Astrocyte (in vitro differentiated cells and primary cell): ENCODE measurements around the gene PI4KA.

Experiments used
- EZH2 ChIP-seq: IDR thresholded peaks from 2 replicates; pipeline ENCODE4 v1.6.1; 2012; ENCODE audit warnings: mild to moderate bottlenecking, low read length, inconsistent platforms; ENCODE audit not compliant: insufficient read depth
- TF ChIP-seq, protein P1 (sequence below): IDR thresholded peaks from 2 replicates; pipeline ENCODE4 v1.5.1; 2011; ENCODE audit warnings: low read depth, mild to moderate bottlenecking, inconsistent platforms, low read length, moderate library complexity; ENCODE audit not compliant: insufficient read depth

DNA sequence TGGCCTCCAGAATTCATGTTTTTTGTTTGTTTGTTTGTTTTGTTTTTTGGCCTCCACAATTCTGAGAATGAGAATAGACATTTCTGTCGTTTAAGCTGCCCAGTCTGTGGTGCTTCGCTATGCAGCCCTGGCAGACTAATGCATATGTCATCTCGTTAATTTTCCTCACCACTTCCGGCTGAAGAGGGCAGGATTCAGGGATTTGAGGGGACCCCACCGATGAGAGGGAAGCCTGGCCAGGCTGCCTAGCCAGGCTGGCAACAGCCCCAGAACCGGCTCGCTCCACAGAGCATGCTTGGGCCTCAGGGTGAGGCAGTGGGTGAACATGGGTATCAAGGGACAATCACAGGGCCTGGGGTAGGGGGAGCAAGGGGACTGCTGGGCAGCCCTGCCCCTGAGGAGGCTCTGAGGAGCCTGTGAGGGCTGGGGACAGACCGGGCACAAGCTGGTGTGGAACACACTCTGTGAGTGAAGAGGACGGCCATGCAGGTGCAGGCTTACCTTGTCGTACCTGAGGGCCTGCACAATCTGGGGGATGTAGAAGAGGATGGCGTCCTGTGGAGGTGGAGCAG is 132.5 kb downstream of the PI4KA start:
- TF ChIP-seq, protein P1, sequence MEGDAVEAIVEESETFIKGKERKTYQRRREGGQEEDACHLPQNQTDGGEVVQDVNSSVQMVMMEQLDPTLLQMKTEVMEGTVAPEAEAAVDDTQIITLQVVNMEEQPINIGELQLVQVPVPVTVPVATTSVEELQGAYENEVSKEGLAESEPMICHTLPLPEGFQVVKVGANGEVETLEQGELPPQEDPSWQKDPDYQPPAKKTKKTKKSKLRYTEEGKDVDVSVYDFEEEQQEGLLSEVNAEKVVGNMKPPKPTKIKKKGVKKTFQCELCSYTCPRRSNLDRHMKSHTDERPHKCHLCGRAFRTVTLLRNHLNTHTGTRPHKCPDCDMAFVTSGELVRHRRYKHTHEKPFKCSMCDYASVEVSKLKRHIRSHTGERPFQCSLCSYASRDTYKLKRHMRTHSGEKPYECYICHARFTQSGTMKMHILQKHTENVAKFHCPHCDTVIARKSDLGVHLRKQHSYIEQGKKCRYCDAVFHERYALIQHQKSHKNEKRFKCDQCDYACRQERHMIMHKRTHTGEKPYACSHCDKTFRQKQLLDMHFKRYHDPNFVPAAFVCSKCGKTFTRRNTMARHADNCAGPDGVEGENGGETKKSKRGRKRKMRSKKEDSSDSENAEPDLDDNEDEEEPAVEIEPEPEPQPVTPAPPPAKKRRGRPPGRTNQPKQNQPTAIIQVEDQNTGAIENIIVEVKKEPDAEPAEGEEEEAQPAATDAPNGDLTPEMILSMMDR, result no peak
- no peak for TF ChIP-seq EZH2
